ENCODE results near the gene ATP1A3. TPM values are rescaled to one million over a fixed set of nuclear protein-coding genes. Genes with fewer than 3 reads are reported as not detected.

ATP1A3 gene
- total RNA-seq, 2 experiments from 2014 or later, result 2.9 to 3.0 TPM

DNA sequence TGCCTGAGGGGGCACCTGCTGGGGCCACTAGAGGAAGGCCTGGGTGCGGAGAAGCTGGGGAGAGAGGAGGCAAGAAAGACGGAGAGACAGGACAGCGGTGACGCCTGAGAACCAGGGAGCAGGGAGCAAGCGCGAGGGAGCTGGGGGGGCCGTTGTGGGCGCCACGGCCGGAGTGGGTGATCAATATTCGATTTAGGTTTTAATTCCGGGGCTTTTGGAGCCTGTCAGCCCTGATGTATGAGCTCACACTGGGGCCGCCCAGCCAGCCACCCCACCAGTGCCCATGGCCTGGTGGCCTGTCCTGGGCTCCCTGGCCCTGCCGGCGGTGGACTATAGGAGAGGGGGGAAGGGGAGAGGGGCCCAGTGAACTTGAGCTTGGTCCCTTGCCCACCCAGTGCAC, 57.1 kb downstream of the ATP1A3 start:
- ChIA-PET CTCF (interaction anchor here (0.9 to 2.0 kb wide), 9 partner anchors 9 to 77 kb away, joined by 3 to 14 read pairs (median 4); partner anchors contain the start of gene RPS19), POLR2A (interaction anchor here (0.7 to 1.3 kb wide), 4 partner anchors 8 to 65 kb away, joined by 3 to 4 read pairs (median 4); no protein-coding TSS in a partner anchor)

DNA sequence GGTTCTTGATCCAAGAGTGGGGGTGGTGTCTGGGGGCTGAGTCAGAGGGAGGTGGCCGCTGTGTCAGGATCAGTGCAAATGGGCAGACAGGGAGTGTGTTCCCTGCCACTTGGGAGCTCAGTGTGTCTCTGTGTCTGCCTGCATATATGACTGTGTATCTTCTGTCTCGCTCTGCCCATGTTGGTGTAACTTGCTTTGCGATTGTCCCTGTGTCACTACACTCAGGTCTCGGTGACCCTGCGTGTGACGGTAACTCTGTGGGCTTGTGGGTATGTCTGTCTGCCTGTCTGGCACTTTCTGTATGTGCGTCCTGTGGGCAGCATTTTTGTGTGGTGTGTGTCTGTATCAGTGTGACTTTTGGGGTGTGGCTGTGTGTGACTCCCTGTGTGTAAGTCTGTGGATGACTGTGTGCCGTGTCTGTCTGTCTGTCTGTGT, 57.6 kb downstream of the ATP1A3 start:
- POLR2A ChIA-PET, result interaction anchor here (1.0 to 1.3 kb wide), 2 partner anchors 50 to 65 kb away, joined by 3 to 4 read pairs; no protein-coding TSS in a partner anchor
- CTCF ChIA-PET, result interaction anchor here (1.1 to 2.0 kb wide), 7 partner anchors 9 to 77 kb away, joined by 3 to 14 read pairs (median 5); partner anchors contain the start of gene RPS19

- ChIA-PET CTCF (interaction anchor here (1.3 to 2.3 kb wide), 4 partner anchors 9 to 48 kb away, joined by 3 to 21 read pairs (median 4); no protein-coding TSS in a partner anchor), POLR2A (interaction anchor here (1.0 kb wide), 1 partner anchor 50 kb away, joined by 3 read pairs; no protein-coding TSS in a partner anchor)
Observed at GRCh38 chr19:41935760-41936415, 58.1 kb downstream of the ATP1A3 start.

- CTCF ChIA-PET, result interaction anchor here (0.7 to 2.3 kb wide), 8 partner anchors 10 to 98 kb away, joined by 3 to 21 read pairs (median 3); no protein-coding TSS in a partner anchor
- POLR2A ChIA-PET, result no interaction called here
Observed at GRCh38 chr19:41934849-41935374, 59.1 kb downstream of the ATP1A3 start.

DNA sequence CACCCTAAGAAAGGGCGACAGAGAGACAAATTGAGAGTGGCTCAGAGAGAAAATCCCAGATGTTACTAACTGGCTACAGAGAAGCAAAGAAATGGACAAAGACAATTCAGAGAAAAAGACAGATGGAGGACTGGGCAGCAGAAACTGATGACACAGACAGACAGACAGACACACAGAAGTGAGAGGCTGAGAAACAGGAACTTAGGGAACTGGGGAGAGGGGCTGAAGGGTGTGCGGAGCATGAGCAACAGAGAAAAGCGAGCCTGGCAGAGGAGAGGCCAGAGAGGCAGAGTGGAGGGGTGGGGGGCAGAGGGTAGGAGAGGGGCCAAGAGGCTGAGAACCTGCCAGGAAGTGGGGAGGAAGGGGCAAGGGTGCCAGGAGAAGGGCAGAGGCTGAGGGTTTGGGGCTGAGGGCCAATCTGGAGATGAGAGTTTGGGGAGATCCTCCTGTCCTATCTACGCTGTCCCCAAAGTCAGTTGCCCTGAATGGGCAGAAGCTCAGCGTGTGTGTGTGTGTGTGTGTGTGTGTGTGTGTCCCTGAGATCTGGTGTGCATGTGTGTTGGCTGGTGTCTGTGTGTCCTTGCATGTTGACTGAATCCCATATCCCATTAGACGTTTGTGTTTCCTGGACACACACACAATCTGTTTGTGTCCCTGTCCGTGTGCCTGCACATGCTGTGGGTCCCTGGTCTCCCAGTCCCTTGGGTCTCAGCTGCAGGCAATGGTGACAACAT, 60.2 kb downstream of the ATP1A3 start:
- POLR2A ChIA-PET, result no interaction called here

GRCh38 chr19:41932720-41933332, 61.2 kb downstream of the ATP1A3 start:
- ChIA-PET CTCF (interaction anchor here (1.0 to 1.6 kb wide), 2 partner anchors 46 to 59 kb away, joined by 3 to 5 read pairs; no protein-coding TSS in a partner anchor), POLR2A (no interaction called here)

More for the DNA sequence above, 60.2 kb downstream of the ATP1A3 start:
- CTCF ChIA-PET, result interaction anchor here (0.7 to 2.3 kb wide), 10 partner anchors 11 to 141 kb away, joined by 3 to 21 read pairs (median 3); no protein-coding TSS in a partner anchor

DNA sequence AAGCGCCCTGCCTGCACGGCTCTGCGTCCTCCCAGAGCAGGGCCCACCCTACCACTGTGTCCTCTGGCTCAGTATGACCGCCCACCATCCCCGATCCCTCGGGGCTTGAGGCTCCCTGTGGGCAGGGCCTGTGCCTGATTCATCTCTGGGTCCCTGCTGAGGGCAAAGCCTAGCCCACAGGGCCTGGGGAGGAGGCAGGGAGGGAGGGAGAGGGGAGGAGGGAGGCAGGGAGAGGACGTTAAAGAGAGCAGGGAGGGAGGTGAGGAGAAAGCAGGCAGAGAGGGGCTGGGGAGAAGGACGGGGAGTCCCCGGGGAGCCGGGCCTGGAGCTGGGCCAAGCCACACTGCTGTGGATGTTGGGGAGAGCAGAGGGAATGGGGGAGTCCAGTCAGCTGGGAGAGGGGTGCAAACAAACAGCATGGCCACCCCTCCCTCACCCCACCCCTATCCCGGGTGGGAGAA, 61.7 kb downstream of the ATP1A3 start:
- ChIA-PET CTCF (interaction anchor here (1.0 to 2.7 kb wide), 2 partner anchors 59 kb away, joined by 3 to 10 read pairs; no protein-coding TSS in a partner anchor), POLR2A (no interaction called here)

- ChIA-PET POLR2A (no interaction called here), CTCF (interaction anchor here (1.0 to 2.7 kb wide), 4 partner anchors 44 to 136 kb away, joined by 3 to 10 read pairs (median 4); partner anchors contain the start of gene RPS19)
Observed at GRCh38 chr19:41930926-41931592, 63.0 kb downstream of the ATP1A3 start.

DNA sequence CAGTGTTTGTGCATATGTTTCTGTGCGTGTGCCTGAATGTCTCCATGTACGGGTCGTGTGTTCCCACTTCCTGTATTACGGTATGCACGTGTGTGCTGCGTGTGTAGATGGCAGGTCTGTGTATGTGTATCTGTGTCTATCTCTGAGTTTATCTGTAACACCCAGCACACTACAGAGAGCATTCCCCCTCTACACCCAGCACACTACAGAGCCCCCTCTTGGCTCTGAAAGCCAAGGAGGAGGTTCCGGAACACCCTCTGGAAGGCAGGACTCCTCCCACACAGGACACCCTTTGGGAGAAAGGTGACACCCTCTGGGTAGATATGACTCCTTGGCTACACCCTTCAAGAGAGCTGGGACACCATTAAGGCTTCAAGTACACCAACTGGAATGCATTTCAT, 63.7 kb downstream of the ATP1A3 start:
- ChIA-PET CTCF (interaction anchor here (1.0 to 2.7 kb wide), 4 partner anchors 44 to 135 kb away, joined by 3 to 10 read pairs (median 4); partner anchors contain the start of gene RPS19), POLR2A (no interaction called here)

DNA sequence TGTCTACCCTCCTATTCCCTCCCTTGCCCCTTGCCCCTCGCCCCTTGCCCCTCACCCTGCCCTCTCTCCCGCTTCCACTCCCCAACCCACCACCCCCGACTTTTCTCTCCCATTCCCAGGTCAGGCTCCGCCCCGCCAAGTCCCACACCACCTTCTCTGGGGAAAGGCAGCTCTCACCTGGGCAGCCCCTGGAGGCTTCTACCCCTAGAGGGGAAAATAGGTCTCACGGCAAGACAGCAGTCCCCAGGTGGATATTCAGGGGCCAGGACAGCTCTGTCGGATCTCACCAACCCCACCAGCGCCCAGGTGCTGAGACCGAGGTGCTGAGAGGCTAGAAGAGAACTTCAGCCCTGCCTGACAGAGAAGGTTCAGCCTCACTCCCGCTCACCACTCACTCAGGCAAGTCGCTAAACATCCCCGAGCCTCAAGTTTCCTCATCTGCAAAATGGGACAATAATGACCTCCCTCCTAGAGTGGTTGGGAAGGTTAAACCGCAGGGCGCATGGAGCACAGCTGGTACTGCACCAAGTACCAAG, 64.4 kb downstream of the ATP1A3 start:
- POLR2A ChIA-PET, result interaction anchor here (0.6 kb wide), 2 partner anchors 15 to 68 kb away, joined by 3 to 6 read pairs; no protein-coding TSS in a partner anchor
- CTCF ChIA-PET, result interaction anchor here (2.7 kb wide), 1 partner anchor 56 kb away, joined by 10 read pairs; no protein-coding TSS in a partner anchor

- POLR2A ChIA-PET, result interaction anchor here (0.6 to 1.0 kb wide), 2 partner anchors 16 to 42 kb away, joined by 3 to 5 read pairs; no protein-coding TSS in a partner anchor
- CTCF ChIA-PET, result no interaction called here
Observed at GRCh38 chr19:41928754-41929535, 65.1 kb downstream of the ATP1A3 start.

GRCh38 chr19:41928221-41928683, 65.8 kb downstream of the ATP1A3 start, which contains the start of gene ERFL:
TSS of gene ERFL (minus strand) at chr19:41928449. CDS start at chr19:41912919, 15,530 bp downstream.
- POLR2A ChIA-PET, result interaction anchor here (1.0 kb wide), 1 partner anchor 41 kb away, joined by 5 read pairs; no protein-coding TSS in a partner anchor
- CTCF ChIA-PET, result interaction anchor here (0.7 to 1.4 kb wide), 3 partner anchors 44 to 135 kb away, joined by 3 read pairs; no protein-coding TSS in a partner anchor

DNA sequence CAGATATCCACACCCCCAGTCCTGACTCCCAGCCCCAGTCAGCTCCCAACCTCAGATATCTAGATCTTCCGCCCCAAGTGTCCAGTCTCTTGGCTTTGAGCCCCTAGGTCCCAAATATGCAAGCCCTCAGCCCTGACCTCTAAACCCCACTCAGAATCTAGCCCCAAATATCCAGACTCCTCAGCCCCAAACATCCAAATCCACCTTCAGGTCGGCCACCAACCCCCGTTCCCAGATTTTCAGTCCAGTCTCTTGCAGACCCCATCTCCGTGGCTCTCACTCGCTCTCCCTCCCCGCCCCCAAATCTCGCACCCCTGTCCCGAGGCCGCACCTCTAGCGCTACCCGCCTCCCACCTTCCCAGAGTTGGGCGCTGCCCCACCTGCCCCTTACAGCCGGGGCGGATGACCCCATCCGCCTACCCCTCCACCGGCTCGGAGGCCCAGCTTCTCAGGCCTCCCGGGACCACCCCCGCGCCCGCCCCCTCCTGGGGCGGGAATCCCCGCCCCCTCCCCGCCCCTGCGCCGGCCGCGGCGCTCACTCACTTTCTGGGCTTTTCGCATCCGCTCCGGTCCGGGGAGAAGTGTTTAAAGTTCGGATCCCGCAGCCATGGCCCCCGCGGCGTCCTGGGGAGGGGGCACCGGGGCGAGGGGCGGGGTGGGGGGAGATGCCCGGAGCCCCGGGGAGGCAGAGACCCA, 66.4 kb downstream of the ATP1A3 start:
- CTCF ChIA-PET, result interaction anchor here (0.7 to 1.4 kb wide), 4 partner anchors 32 to 135 kb away, joined by 3 read pairs; no protein-coding TSS in a partner anchor
- POLR2A ChIA-PET, result interaction anchor here (1.0 kb wide), 1 partner anchor 40 kb away, joined by 5 read pairs; no protein-coding TSS in a partner anchor

- ChIA-PET CTCF (interaction anchor here (0.7 to 1.4 kb wide), 3 partner anchors 32 to 134 kb away, joined by 3 read pairs; no protein-coding TSS in a partner anchor), POLR2A (no interaction called here)
Observed at GRCh38 chr19:41926763-41927496, 67.1 kb downstream of the ATP1A3 start.

GRCh38 chr19:41926028-41926762, 67.8 kb downstream of the ATP1A3 start:
- ChIA-PET POLR2A (interaction anchor here (0.6 kb wide), 1 partner anchor 27 kb away, joined by 7 read pairs; no protein-coding TSS in a partner anchor), CTCF (interaction anchor here (0.6 kb wide), 1 partner anchor 10 kb away, joined by 3 read pairs; no protein-coding TSS in a partner anchor)
